Measurements from ENCODE around the gene BANF1. TPM values are rescaled to one million over a fixed set of nuclear protein-coding genes. Genes with fewer than 3 reads are reported as not detected.

The BANF1 gene
- total and polyA plus RNA-seq, 2 of the 13 experiments (the other 11 are each of a cell fraction or from before 2014, with no cell fraction given), result 40.5 to 86.5 TPM

GRCh38 chr11:66051766-66052663 lies 49.7 kb downstream of the BANF1 start, which contains the start of gene SF3B2 (continued):
- TF ChIP-seq THAP8 (CRISPR knock-in tag; IDR thresholded peaks at IDR 0.05; ENCODE audit: borderline replicate concordance) (no peak), NCOA2 (CRISPR knock-in tag; IDR thresholded peaks at IDR 0.05) (peak; percentile 31; the same call in 1 of the 2 replicates), YEATS2 (CRISPR knock-in tag; IDR thresholded peaks at IDR 0.05; ENCODE audit: borderline replicate concordance) (peak; percentile 91; the same call in 1 of the 2 replicates), BORCS8-MEF2B (CRISPR knock-in tag; IDR thresholded peaks at IDR 0.05) (peak; percentile 82; the same call in 1 of the 2 replicates), ZNF142 (CRISPR knock-in tag; IDR thresholded peaks at IDR 0.05) (no peak; the same call in none of the 2 replicates), BRD4 (CRISPR knock-in tag; IDR thresholded peaks at IDR 0.05) (peak; percentile 69), BRCA1 (CRISPR knock-in tag; IDR thresholded peaks at IDR 0.05) (no peak; the same call in 1 of the 2 replicates), NR2C2 (CRISPR knock-in tag; IDR thresholded peaks at IDR 0.05; ENCODE audit: borderline replicate concordance) (peak; percentile 95), PCBP2 (optimal IDR thresholded peaks at IDR 0.05; ENCODE audit: low read depth, low read length, poor library complexity, severe bottlenecking) (no peak), MED8 (CRISPR knock-in tag; IDR thresholded peaks at IDR 0.05; ENCODE audit: insufficient replicate concordance) (peak; percentile 45), TFDP1 (CRISPR knock-in tag; IDR thresholded peaks at IDR 0.05; ENCODE audit: borderline replicate concordance) (peak; percentile 75; the same call in 1 of the 2 replicates), ZFP90 (CRISPR knock-in tag; IDR thresholded peaks at IDR 0.05; ENCODE audit: borderline replicate concordance) (peak; percentile 78), NKX3-1 (CRISPR knock-in tag; IDR thresholded peaks at IDR 0.05) (no peak), ZNF20 (CRISPR knock-in tag; IDR thresholded peaks at IDR 0.05) (no peak), ISL2 (CRISPR knock-in tag; IDR thresholded peaks at IDR 0.05) (peak; percentile 78), XRCC5 (optimal IDR thresholded peaks at IDR 0.05; ENCODE audit: low read length) (peak; percentile 68), ZNF251 (CRISPR knock-in tag; IDR thresholded peaks at IDR 0.05) (no peak), MLX (CRISPR knock-in tag; IDR thresholded peaks at IDR 0.05) (no peak), ZNF780A (CRISPR knock-in tag; IDR thresholded peaks at IDR 0.05) (no peak; the same call in 1 of the 2 replicates), ZNF883 (CRISPR knock-in tag; IDR thresholded peaks at IDR 0.05; ENCODE audit: not compliant biosample characterization) (peak; percentile 59)

All from HepG2 (cell line).